GM19372 (cell line): ENCODE measurements around the gene GP5.

Experiments used
- ATAC-seq: cut with Tn5 transposase; IDR thresholded peaks from one replicate; pipeline ENCODE4 v1.9.1; 2021; ENCODE audit warnings: mild to moderate bottlenecking, low read depth, moderate library complexity; ENCODE audit not compliant: unreplicated experiment

Gene GP5

GRCh38 chr3:194379651-194380050, 19.4 kb downstream of the GP5 start:
- ATAC-seq: no peak

- no peak for ATAC-seq
Measured at GRCh38 chr3:194379231-194379630, 19.8 kb downstream of the GP5 start.

GRCh38 chr3:194377708-194378107, 21.4 kb downstream of the GP5 start:
- ATAC-seq: no peak

GRCh38 chr3:194376241-194376560, 22.9 kb downstream of the GP5 start:
- no peak for ATAC-seq

- ATAC-seq: no peak
Measured at GRCh38 chr3:194375473-194376240, 23.4 kb downstream of the GP5 start.

GRCh38 chr3:194374935-194375334, 24.1 kb downstream of the GP5 start:
- no peak for ATAC-seq

- no peak for ATAC-seq
Measured at GRCh38 chr3:194373899-194374298, 25.2 kb downstream of the GP5 start.

- ATAC-seq: no peak
Measured at GRCh38 chr3:194373028-194373427, 26.0 kb downstream of the GP5 start.

- no peak for ATAC-seq
Measured at GRCh38 chr3:194370753-194371152, 28.3 kb downstream of the GP5 start.

- no peak for ATAC-seq
Measured at GRCh38 chr3:194369522-194370279, 29.4 kb downstream of the GP5 start, which contains the start of gene LRRC15. LRRC15 (minus strand) TSS chr3:194369743; CDS start chr3:194361043, 8,700 bp downstream.

GRCh38 chr3:194368918-194369317, 30.1 kb downstream of the GP5 start:
- ATAC-seq: no peak

GRCh38 chr3:194367992-194368841, 30.8 kb downstream of the GP5 start:
- no peak for ATAC-seq

- ATAC-seq: no peak
Measured at GRCh38 chr3:194365978-194366490, 33.0 kb downstream of the GP5 start.

GRCh38 chr3:194365526-194365925, 33.5 kb downstream of the GP5 start:
- ATAC-seq: no peak

- ATAC-seq: no peak
Measured at GRCh38 chr3:194364652-194365434, 34.2 kb downstream of the GP5 start.

- ATAC-seq: no peak
Measured at GRCh38 chr3:194364314-194364651, 34.8 kb downstream of the GP5 start.

- no peak for ATAC-seq
Measured at GRCh38 chr3:194360568-194360967, 38.5 kb downstream of the GP5 start.

GRCh38 chr3:194357681-194358080, 41.4 kb downstream of the GP5 start:
- no peak for ATAC-seq

- ATAC-seq: no peak
Measured at GRCh38 chr3:194355379-194355778, 43.7 kb downstream of the GP5 start.

GRCh38 chr3:194354315-194354714, 44.8 kb downstream of the GP5 start:
- ATAC-seq: no peak
